GM23248 (cell line): ENCODE results near the gene PPP1R37.

Experiments
- EZH2 ChIP-seq: fragments of 200-600 bp; sonication (generic); IDR thresholded peaks from 2 replicates; pipeline ENCODE4 v1.6.1; 2018; ENCODE audit warnings: antibody characterized with exemption, mild to moderate bottlenecking; ENCODE audit not compliant: insufficient read depth, poor library complexity, severe bottlenecking
- EZH2phosphoT487 ChIP-seq: fragments of 200-600 bp; sonication (generic); IDR thresholded peaks from 2 replicates; pipeline ENCODE4 v1.6.1; 2018; ENCODE audit warnings: antibody characterized with exemption, moderate library complexity, mild to moderate bottlenecking, low read depth; ENCODE audit not compliant: insufficient read depth

GRCh38 chr19:45121827-45122345 is 28.9 kb downstream of the PPP1R37 start:
- TF ChIP-seq EZH2phosphoT487, result no peak
- no peak for TF ChIP-seq EZH2
